ENCODE measurements around the gene FBXO11.

- no peak for TF ChIP-seq EZH2phosphoT487 (IDR thresholded peaks at IDR 0.05; ENCODE audit: low read length)
- TF ChIP-seq CTCF (IDR thresholded peaks at IDR 0.05; ENCODE audit: low read length): no peak
- TF ChIP-seq EZH2 (optimal IDR thresholded peaks at IDR 0.05; ENCODE audit: low read depth, low read length): no peak
Observed at GRCh38 chr2:47844162-47844561, 62.1 kb downstream of the FBXO11 start.
